A673 (cell line): Measurements from ENCODE around the gene GSTA2. TPM values are rescaled to one million over a fixed set of nuclear protein-coding genes. Genes with fewer than 3 reads are reported as not detected.
"Not testable (repeated sequence)": the region's sequence is repeated elsewhere in the genome, so short reads cannot be mapped to it uniquely, and the experiment has no call there.

Experiments used
- BruUV-seq: library from RNA; stranded (reverse); fragments of 400-500 nt; replicated peaks from 2 replicates; lab custom pipeline; 2021; lab: Mats Ljungman, UMichigan
- CTCF ChIA-PET: fragments of 300-600 bp; sonication (Branson Sonifier 250); formaldehyde crosslinking; loops from one replicate; lab custom pipeline; 2022; ENCODE audit warnings: antibody characterized with exemption; lab: Charles Lee
- POLR2A ChIA-PET: fragments of 300-600 bp; sonication (Branson Sonifier 250); formaldehyde crosslinking; loops from one replicate; lab custom pipeline; 2022; ENCODE audit warnings: antibody characterized with exemption; ENCODE audit not compliant: low non-redundant PET; lab: Charles Lee
- DNase-seq: peaks from one replicate; pipeline ENCODE4 v3.0.0-alpha.2; 2015; ENCODE audit warnings: low spot score
- H3K27ac ChIP-seq: fragments of 200-600 bp; sonication (generic); 2 replicates; pipeline ENCODE4 v1.5.1; 2016; ENCODE audit warnings: mixed run types, low read depth, mild to moderate bottlenecking, mixed read lengths, antibody characterized with exemption, low read length; ENCODE audit not compliant: poor library complexity, severe bottlenecking
- H3K27me3 ChIP-seq: fragments of 200-600 bp; sonication (generic); replicated peaks from 2 replicates; pipeline ENCODE4 v1.6.1; 2017; ENCODE audit warnings: mixed run types, low read depth, mild to moderate bottlenecking, mixed read lengths, antibody characterized with exemption, low read length; ENCODE audit not compliant: insufficient read depth, poor library complexity
- H3K36me3 ChIP-seq: fragments of 200-600 bp; sonication (generic); 2 replicates; pipeline ENCODE4 v1.6.1; 2016; ENCODE audit warnings: mixed run types, mild to moderate bottlenecking, mixed read lengths, antibody characterized with exemption, low read length; ENCODE audit not compliant: insufficient read depth, poor library complexity, severe bottlenecking
- H3K4me1 ChIP-seq: fragments of 200-600 bp; sonication (generic); 2 replicates; pipeline ENCODE4 v1.6.1; 2017; ENCODE audit warnings: mixed run types, mild to moderate bottlenecking, mixed read lengths, antibody characterized with exemption, low read length; ENCODE audit not compliant: insufficient read depth, poor library complexity, severe bottlenecking
- H3K4me3 ChIP-seq: fragments of 200-600 bp; sonication (generic); 2 replicates; pipeline ENCODE4 v1.5.1; 2016; ENCODE audit warnings: low read depth, mixed run types, mild to moderate bottlenecking, mixed read lengths, low read length; ENCODE audit not compliant: poor library complexity, severe bottlenecking
- H3K9me3 ChIP-seq: fragments of 200-600 bp; sonication (generic); 2 replicates; pipeline ENCODE4 v1.6.1; 2016; ENCODE audit warnings: mixed run types, low read depth, mild to moderate bottlenecking, mixed read lengths, antibody characterized with exemption, low read length; ENCODE audit not compliant: poor library complexity, severe bottlenecking
- CTCF ChIP-seq: fragments of 300-800, 200-600 bp; sonication (generic); conservative IDR thresholded peaks from 2 replicates; pipeline ENCODE4 v1.5.1; 2017; ENCODE audit warnings: low read depth, mild to moderate bottlenecking, antibody characterized with exemption, low read length, moderate library complexity, mixed read lengths
- EZH2 ChIP-seq: fragments of 200-600 bp; sonication (generic); IDR thresholded peaks from 2 replicates; pipeline ENCODE4 v1.6.1; 2017; ENCODE audit warnings: borderline replicate concordance, low read depth, mild to moderate bottlenecking, mixed read lengths, antibody characterized with exemption, low read length; ENCODE audit not compliant: poor library complexity, severe bottlenecking
- intact Hi-C: fragments of 100-400 bp; cut with micrococcal nuclease; formaldehyde crosslinking; loops from one replicate; pipeline ENCODE4 v1.10.0; 2022; ENCODE audit not compliant: unreplicated experiment
- total RNA-seq: library from RNA; stranded (reverse); gene quantifications from 2 replicates; pipeline ENCODE4 v1.2.3, GENCODE V29; 2021

The GSTA2 gene
- total RNA-seq, 1 experiment from 2014 or later: not detected

GRCh38 chr6:52720321-52720720 lies 43.0 kb downstream of the GSTA2 start:
- ChIA-PET CTCF (no interaction called here), POLR2A (no interaction called here)
- no peak overlapping the region for H3K4me3 ChIP-seq
- H3K27ac ChIP-seq: no peak overlapping the region
- no peaks in the 10 kb centered on the region for H3K4me1 ChIP-seq
- intact Hi-C loops: loop anchor here (10.0 kb wide), 1 partner anchor 764 kb away; no protein-coding TSS in a partner anchor
- H3K9me3 ChIP-seq: no peaks in the 10 kb centered on the region
- no peak for DNase-seq
- no TSS peak for BruUV-seq
- H3K36me3 ChIP-seq: no peaks in the 10 kb centered on the region
- TF ChIP-seq CTCF: no peak
- no peaks in the 10 kb centered on the region for H3K27me3 ChIP-seq

- H3K9me3 ChIP-seq: no peaks in the 10 kb centered on the region
- TF ChIP-seq CTCF (no peak), EZH2 (no peak)
- intact Hi-C loops: no loop called here
- CTCF ChIA-PET: interaction anchor here (0.5 kb wide), 1 partner anchor 185 kb away, joined by 3 read pairs; no protein-coding TSS in a partner anchor
- no peaks in the 10 kb centered on the region for H3K36me3 ChIP-seq
- BruUV-seq: no TSS peak
- H3K4me1 ChIP-seq: no peaks in the 10 kb centered on the region
- POLR2A ChIA-PET: no interaction called here
- no peaks in the 10 kb centered on the region for H3K27me3 ChIP-seq
- H3K4me3 ChIP-seq: no peak overlapping the region
- H3K27ac ChIP-seq: no peak overlapping the region
- DNase-seq: no peak
Observed at GRCh38 chr6:52718550-52718949, 44.7 kb downstream of the GSTA2 start.

GRCh38 chr6:52714761-52715160 lies 48.5 kb downstream of the GSTA2 start:
- H3K27me3 ChIP-seq, H3K9me3 ChIP-seq, BruUV-seq, H3K4me3 ChIP-seq, H3K36me3 ChIP-seq, POLR2A ChIA-PET, H3K4me1 ChIP-seq, DNase-seq, CTCF ChIA-PET, H3K27ac ChIP-seq, intact Hi-C loops: not testable (repeated sequence)

- Histone ChIP-seq H3K27me3 (no peaks in the 10 kb centered on the region), H3K4me3 (no peak overlapping the region), H3K9me3 (peaks cover 7% of the 10 kb centered on the region), H3K4me1 (no peaks in the 10 kb centered on the region), H3K27ac (no peak overlapping the region), H3K36me3 (no peaks in the 10 kb centered on the region)
- no peak for TF ChIP-seq EZH2
- no peak for TF ChIP-seq CTCF
- intact Hi-C loops: no loop called here
- no peak for DNase-seq
- ChIA-PET POLR2A (no interaction called here), CTCF (no interaction called here)
- BruUV-seq: no TSS peak
Observed at GRCh38 chr6:52712136-52712535, 51.1 kb downstream of the GSTA2 start.
